Measurements from ENCODE around the gene PELI2. TPM values are rescaled to one million over a fixed set of nuclear protein-coding genes. Genes with fewer than 3 reads are reported as not detected.

PELI2 gene
- polyA plus RNA-seq, 12 donors, result 3.6 to 17.7 (median 5.0) TPM; not detected in 1

- DNase-seq, result no peak
These were observed 181.2 kb downstream of the PELI2 start for GRCh38 chr14:56299306-56299984.

DNA sequence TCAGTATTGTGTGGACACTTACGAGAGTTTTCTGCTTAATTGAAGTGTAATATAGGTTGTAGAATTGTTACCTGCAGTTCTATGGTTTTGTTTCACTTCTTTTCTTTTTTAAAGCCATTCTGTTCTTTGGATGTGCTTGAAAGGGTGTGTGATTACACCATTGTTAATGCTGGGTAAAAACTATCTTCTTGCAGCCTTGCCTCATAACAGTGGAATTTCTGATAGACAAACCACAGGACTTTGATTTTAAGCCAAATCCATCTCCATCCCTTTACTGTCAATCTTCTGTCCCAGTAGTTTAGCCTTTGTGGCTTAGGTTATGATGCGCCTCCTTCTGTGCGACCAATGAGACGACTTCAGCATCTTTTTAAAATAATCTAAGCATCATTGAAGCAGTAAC is 182.3 kb downstream of the PELI2 start:
- DNase-seq, result no peak

DNA sequence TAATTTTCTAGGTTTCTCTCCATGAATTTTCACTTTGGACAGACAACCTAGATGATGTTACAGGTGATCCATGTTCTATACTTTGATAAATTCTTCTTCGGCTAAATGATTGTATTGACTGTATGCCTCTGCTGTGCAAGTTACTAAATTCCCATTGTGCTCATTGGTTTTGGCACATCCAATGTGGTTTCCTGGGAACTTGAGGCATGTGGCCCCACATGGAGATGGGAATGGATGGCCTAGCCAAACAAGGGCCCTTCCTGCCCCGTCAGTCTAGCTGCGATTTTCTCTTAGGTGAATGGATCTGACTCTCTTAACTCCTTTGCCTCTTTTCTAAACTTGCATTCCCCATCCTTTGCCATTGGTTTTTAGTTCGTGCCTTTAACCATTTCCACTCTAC is 186.2 kb downstream of the PELI2 start:
- DNase-seq, result no peak

DNA sequence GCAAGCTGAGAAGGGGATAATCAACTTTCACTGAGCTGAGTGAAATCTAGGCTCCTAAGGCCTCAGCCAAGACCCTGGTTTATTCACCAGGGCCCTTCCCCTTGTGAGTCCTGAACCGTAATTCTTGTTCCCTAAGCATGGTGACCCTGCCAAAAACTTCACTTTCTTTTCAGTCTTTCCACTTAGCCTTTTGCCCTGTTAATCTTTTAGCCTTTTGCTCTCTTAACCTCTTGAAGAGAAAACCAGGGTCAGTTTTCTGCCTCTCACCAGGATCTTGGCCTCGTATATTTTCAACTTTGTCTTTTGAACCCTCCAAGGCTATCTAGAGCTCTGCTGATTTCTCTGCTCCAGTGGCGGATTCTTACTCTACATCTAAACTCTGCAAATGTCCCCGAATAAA is 191.0 kb downstream of the PELI2 start:
- DNase-seq, result no peak

DNA sequence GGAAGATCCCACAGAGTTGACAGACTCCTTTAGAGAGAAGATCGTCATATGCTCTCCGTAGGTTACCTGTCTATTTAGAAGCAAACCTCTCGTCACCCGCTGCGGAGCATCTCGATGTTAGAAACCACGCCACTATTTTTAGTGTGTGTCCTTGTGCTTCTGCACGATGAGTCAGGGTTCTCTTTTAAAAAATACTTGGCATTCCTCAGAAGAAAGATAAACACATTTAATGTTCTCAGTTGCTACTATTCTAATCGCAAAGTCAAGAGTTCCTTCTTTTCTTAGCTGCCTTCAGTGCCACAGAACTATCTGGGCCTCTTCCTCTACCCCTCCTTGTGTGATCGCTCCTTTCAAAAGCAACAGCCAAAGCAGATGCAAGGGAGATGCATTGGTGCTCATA is 192.4 kb downstream of the PELI2 start:
- no peak for DNase-seq

DNA sequence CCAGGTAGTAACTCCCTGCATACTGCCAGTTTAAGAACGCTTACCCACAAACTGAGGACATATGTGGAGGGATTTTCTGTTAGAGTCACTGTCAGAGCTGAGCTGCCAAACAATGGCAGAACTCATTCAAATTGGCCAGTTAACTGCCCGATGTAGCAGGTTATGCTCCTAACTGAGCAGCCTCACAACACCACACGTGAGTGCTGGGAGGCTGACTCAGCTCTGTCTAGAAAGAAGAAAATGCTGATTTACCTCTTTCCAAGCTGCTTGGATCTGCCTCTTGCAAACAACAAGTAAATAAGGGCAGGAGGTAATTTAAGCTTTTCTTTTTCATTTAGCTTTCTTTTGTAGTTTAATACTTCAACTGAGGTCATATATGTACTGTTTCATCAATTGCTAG is 195.6 kb downstream of the PELI2 start:
- DNase-seq, result no peak

DNA sequence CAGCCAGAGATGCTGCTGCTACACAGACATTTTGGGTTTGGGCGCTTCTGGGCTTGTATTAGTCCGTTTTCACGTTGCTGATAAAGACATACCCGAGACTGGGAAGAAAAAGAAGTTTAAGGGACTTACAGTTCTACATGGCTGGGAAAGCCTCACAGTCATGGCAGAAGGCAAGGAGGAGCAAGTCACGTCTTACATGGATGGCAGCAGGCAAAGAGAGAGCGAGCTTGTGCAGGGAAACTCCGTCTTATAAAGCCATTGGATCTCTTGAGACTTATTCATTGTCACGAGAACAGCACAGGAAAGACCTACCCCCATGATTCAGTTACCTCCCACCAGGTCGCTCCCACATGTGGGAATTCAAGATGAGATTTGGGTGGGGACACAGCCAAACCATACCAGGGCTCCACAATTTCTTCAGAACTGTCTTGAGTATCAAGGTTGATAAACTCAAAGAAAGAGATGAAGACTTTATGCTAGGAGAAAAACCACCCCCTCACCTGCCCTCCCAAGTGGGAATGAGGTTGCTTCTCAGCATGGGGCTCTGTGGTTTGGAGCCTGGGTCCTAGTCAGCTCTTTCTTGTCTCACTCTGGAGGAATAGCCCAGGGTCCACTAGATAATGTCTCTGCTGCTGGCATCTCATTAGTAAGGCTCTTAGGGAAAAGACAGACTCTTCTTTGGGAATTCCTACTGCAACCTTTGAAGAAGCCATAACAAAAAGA is 200.3 kb downstream of the PELI2 start:
- DNase-seq, result no peak

- DNase-seq, result no peak
These were observed 203.7 kb downstream of the PELI2 start for GRCh38 chr14:56321861-56322260.

DNA sequence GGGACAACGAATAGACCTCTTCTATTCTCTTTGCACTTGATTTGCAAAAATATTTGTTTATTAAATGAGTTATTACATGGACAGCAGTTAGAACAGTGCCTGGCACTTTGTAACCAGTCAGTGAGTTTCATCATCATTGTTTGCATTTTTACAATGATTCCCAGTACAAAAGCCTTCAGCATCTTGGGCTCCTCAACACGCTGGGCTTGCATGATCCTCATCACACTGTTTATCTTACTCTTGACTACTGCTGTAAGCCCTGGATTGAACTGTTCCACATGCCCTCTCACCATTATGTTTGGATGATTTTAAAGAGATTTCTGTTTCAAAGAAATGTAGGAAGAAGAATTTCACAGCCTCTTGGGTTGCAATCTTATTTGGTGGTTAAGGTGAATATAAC is 204.3 kb downstream of the PELI2 start:
- no peak for DNase-seq

- no peak for DNase-seq
These were observed 206.2 kb downstream of the PELI2 start for GRCh38 chr14:56324454-56324853.

GRCh38 chr14:56324856-56325699 is 206.9 kb downstream of the PELI2 start:
- no peak for DNase-seq

DNA sequence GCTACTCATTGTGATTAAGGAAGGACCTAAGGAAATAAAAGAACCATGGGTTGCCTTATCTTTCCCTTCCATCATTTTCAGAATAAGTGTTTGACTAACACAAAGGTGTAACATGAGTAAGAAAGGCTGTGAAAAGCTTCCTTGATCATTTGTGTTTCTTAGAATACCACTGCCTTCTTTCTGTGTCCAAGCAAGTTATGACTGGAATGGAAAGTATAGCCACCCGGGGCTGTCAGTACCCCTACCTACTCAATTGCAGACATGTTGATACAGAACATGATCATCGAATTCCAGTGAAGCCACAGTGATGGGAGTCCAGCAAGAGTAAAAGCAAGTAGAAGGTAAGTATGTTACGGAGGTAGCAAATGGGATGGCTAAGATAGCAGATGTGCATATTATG is 209.8 kb downstream of the PELI2 start:
- DNase-seq, result no peak

GRCh38 chr14:56331592-56332216 is 213.5 kb downstream of the PELI2 start:
- no peak for DNase-seq

- DNase-seq, result no peak
These were observed 215.4 kb downstream of the PELI2 start for GRCh38 chr14:56333359-56334292.

GRCh38 chr14:56334458-56334857 is 216.2 kb downstream of the PELI2 start:
- DNase-seq, result no peak

DNA sequence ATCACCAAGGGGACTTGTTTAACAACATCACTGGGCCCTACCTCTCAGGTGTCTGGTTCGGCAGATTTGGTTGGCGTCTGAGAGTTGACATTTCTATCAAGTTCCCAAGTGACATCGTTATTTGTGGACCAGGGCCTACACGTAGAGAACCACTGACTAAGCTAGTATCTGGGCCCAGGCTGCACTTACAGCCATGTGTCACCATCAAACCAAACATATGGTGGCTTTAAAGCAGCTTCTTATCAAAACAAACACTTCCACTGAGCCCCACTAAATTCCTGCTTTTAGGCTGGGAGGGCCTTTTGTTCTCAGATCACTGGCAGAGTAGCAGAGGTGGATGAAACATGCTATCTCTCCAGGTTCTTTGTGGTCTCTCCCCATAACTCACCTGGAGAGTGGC is 220.5 kb downstream of the PELI2 start:
- DNase-seq, result no peak

DNA sequence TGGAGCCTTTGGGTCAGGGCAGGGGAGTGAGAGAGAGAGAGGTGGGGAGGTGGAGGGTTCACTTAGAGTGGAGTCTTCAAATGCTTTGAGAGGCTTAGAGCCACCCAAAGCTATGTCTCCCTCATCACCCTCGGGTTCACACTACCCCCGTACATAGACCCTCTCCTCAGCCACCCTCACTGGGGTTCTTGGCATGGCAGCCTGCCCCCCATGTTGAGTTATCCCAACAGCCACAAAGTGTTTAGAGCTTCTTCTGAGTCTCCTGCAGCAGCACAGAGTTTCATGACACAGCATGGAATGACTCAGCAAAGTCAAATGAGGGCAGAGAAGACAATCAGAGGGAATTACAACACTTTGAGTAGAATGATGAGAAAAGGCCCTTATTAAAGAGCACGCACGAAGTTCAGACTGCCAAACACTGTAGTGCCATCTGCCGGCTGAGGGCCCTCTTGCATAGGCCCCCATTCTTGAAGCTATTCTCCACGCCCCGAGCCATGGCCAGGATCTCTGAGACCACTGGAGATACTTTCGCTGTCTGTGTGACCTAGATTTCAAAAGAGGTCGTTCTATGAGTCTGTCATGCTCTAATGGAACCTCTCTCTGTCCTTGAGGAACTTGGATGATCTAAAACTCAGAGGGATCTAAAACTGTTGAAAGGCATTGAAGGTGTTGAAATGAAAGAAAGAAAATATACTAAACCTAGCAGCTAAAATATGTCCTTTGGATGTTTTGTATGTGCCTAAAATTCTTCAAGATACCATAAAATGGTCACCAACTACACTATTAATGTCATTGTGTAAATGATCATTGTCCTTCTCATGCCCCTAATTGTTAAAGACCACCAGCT is 221.9 kb downstream of the PELI2 start:
- peak; percentile 46 for DNase-seq

- DNase-seq, result no peak
These were observed 222.7 kb downstream of the PELI2 start for GRCh38 chr14:56340932-56341331.

DNA sequence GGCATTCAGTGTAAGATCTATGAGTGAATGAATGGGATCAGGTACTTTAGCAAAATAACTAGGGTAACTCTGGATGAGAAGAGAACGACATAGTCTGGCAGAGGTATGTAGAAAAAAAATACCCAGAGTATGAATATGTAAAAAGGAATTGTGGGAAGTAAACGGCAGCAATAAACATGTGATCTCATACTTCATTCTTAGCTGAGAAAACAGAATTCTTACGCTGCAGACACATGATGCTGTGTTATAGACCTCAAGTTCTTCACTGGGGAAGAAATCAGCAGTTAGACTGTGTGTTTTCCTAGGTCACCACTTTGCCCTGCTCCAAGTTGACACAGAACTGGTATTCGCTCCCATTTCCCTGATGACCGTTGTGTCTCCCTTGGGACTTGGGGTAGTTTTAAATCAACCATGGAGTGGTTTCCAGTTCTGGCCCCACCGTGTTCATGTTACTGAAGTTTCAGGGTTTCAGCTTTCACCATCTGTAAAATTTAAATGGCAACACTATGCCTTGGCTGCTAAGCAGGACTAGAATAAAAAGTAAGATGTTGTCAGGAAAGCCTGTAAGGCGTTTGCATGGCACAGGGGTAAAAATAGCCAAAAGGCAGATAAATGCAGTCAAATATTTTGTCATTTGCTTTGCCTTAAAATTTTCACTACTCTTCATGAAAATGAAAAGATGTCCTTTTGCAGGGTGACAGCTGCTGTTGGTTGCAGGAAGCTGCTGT is 223.7 kb downstream of the PELI2 start:
- no peak for DNase-seq
